GM03348 (cell line): ENCODE results near the gene OBSL1.

Experiments
- DNase-seq: peaks from one replicate; pipeline ENCODE4 v3.0.0; 2012; ENCODE audit warnings: low spot score

Gene OBSL1

DNA sequence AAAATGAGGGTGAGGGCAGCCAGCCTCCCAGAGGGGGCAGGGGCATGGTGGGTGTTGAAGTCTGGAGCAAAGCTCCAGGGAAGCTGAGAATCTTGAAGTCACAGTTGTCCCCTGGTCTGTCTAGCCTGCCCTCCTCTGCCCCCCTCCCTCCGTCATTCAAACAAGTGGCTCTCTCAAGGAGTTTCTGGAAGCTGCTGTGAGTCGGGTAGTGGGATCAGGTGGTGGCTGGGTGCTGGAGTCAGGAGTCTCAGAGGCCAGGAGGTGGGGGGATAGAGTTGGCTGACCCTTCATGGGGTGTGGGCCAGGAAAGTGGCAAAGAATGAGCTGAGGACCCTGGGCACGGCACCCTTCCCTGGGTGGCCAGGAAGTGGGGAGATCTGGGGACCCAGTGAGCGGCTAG, 57.6 kb downstream of the OBSL1 start:
- DNase-seq = no peak

DNA sequence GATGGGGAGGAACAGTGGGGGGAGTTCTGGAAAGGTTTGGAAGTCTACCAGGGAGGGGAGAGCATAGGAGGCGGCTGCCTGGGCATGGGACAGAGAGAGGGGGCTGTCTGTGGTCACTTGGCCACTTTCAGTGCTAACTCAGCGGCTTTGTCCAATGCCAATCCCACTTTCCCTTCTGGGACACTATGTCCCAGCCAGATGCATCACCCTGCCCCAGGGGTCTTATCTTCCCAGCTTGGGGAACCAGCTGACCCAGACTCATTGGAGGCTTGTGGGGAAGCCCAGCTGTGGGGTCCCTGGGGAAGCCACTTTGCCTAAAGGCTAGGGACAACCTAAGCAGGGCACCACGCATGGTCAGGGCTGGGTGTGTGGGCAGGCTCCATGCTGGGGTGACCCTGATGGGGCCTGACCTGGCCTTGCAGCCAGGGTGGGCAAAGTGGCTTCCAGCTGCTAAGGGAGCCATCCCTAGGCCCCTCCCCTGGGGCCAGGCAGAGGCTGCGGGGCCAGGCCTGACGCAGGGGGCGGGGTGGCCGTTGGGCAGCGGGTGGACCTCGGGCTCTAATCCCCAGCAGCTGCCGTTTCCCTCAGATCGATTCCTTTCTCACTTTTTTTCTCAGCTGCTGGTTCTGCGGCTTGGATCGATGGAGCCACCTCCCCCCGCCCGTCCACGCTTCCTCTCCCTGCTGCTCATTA, 58.7 kb downstream of the OBSL1 start:
- DNase-seq = no peak

DNA sequence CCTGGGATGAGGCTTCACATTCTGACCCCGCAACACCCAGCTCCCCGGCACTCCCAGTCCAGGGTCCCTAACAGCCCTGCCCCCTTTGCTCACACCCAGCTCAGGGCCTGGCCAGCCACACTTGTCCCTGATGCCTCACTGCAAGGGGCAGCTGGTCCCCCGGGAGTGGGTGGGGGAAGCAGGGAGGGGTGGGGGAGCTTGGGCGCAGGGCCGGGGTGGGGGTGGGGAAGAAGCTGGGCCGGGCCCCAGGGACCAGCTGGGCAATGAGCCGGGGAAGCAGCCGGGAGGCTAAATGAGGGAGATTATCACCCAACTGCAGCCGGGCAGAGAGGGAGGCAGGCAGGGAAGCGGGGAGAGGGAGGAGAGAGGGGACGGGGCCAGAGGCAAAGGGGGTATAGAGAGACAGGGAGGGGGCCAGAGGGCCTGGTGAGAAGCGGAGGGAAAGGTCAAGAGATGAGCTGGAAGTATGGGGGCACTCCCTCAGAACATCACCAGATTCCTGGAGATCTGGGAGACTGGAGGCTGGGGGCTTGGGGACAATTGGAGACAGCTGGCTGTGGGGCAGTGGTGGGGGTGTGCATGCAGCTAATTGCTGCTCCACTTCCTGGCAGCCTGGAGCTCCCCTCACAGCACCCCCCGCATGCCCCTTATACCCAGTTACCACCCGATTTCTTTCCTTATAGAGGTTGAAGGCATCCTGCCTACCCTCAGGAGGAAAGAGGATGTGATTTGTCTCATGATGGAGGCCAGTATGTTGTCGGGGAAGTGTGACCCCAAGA, 59.6 kb downstream of the OBSL1 start:
- DNase-seq = peak; percentile 43

DNA sequence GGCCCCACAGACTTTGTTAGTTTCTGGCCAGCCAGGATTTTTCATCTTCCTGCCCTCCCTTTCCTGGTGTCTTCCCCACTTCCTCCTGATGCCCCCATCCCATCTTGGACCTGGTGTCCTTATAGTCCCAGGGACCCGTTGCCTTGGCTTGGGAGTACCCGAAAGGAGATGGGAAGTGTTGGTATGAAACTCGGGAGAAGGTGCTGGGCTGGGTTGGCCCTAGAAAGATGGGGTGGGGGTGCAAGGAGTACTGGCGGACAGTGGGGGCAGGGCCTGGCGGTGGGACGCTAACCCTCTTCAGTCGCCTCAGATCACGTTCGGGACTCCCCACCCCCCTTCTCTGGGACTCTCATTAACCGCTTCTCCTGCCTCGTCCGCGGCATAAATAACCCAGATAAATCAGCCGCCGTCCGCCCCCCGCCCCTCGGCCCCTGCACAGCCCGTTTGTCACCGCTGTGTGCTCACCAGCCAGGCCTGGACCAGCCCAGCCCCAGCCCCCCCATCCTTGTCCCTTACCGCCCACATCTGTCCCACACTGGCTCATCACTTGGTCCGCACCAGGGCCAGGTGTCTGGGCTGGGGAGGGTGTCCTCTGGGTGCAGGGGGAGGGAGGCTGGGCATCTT, 60.7 kb downstream of the OBSL1 start:
- no peak for DNase-seq

DNA sequence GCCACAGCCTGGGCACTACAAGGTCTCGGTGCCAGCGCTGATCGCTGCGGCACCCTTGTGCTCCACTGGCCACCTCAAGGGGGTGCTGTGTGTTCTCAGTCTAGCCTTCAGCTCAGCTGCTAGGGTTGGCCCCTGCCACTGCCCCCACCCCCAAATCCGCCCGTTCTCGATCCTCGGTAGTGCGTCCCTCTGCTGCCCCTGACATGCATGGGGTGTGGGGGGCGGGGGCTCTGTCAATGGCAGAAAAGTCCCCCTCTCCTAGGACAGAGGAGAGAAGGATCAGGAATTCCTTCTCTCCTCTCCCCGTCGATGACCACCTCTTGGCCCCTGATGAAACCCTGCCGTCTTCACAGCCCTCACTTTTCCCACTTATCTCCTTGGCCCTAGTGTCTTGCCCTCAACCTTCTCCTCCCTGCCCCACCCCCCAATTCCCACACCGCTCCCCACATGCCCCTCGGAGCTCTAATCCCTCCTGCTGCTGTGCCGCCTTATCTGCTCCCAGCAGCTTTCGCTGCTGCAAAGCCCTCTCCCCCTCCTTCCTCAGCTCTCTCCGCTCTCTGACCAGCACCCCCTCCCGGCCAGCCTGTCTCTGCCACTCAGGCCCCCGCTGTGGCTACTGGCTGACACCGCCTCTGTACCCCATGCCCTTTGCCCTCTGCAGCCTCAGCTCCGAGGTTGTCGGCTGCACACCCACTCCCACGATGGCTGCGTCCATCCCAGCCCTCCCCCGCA, 61.4 kb downstream of the OBSL1 start:
- peak; percentile 81 for DNase-seq

DNA sequence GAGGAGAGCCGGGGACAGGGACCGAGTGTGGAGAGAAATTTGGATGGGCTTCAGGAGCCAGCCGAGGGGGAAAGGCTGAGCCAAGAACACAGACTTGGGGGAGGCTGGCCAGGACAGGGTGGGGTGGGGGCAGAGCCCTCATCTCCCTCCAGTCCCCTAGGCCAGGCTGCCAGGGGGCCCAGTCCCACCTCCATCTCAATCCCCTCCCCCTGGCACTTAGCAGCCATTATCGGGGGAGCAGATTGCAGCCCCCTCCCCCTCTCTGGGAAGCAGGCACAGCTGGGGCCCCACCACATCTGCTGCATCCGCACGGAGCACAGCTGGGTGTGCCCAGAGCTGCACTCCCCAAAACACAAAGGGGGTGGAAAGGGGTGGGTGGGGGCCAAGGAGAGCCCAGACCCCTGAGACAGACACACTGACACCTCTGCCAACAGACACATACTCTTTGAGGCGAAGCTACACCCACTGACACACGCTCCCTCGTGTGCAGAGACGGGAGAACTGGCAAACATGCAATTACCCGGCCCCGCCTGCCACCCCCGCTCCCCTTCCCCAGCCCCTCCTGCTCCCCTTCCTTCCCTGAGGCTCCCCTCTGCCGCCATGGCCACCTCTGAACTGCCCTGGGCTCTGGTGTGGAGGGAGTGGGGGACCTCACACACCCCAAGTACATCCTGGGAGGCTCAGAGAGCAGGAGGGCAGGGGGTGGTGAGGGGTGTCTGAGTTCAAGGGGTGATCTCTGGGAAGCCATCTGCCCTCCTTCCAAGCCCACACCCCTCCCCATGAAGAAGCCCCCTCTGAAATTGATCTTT, 62.2 kb downstream of the OBSL1 start:
- DNase-seq = peak; percentile 29

DNA sequence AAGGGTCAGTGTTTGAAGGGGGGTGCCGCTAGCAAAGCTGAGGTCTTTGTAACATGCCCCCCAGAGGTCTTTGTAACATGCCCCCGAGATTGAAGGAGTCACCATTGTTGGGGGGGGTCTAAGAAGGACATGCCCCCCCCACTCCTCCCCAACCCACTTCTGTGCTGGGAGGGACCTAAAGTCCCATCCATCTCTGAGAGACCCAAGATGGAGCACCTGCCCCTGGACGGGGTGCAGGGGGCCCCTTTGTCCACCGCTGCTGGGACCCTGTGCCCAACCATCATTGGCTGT, 63.0 kb downstream of the OBSL1 start:
- DNase-seq = no peak

DNA sequence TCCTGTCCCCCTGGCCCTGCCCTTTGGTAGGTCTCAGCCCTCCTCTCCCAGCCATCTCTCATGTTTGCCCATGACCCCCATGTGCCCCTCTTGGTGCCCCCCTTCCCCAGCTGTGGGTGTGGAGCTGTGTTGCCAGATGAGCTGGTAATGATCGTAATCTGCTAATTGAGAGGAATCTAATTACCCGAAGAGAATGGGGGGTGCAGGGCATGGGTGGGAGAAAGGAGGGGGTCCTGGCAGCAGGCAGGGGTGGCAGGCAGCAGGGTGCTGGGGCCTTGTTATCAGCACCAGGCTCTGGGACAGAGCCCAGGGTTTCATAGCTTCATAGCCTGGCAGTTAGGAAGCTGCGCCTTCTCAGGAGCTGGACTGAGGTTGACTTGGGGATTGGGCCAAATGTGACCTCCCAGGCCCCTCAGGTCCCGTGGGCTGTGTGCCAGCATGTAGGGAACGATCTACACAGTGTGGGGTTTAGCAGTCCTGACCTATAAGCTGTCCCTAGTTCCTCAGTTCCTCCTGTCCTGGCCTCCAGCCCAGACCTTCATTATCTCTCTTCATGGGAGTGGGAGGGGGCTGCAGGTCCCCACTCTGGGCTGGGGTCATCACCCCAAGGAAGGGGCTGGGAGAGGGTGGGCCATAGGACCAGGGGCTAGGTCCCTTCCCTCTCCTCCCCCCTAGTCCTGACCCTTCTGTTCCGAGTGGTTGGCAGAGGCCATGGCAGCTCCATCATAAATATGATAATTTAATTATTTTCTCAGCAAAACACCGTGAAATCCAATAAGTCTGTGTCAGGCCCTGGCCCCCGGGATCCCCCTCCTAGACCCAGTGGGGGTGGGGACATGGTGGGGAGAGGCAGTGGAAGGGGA, 63.5 kb downstream of the OBSL1 start:
- no peak for DNase-seq

DNA sequence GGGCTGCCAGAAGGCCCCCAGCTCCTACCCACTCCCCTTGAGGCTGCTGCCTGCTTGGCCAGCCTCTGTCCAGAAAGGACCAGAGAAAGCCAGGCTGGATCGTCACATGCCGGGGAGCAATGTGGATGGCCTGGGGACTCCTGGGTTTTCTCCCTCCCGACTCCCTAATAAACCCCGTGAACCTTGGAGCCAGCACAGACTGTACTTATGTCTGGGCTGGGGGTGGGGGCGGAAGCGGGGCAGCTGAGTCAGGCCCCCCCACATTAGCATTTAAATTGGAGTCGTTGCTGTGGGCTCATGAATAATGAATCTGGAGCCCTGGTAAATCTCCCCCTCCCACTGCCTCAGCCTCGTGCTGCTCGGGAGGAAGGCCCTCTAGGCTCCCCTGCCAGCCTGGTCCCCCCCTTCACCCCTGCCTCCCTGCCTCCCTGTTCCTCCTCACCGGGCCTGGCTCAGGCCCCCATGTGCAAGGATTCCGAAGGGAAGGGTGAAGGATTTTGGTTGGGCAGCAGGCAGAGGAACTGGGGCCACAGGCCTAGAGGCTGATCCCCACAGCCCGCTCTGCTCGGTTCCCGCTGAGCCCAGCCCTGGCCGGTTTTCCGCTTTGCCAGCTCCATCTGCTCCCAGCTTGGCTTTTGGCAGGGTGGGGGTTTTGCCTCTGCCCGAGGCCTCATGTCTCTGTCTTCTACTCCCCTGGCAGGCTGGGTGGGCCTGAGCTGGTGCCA, 64.4 kb downstream of the OBSL1 start:
- DNase-seq = no peak

DNA sequence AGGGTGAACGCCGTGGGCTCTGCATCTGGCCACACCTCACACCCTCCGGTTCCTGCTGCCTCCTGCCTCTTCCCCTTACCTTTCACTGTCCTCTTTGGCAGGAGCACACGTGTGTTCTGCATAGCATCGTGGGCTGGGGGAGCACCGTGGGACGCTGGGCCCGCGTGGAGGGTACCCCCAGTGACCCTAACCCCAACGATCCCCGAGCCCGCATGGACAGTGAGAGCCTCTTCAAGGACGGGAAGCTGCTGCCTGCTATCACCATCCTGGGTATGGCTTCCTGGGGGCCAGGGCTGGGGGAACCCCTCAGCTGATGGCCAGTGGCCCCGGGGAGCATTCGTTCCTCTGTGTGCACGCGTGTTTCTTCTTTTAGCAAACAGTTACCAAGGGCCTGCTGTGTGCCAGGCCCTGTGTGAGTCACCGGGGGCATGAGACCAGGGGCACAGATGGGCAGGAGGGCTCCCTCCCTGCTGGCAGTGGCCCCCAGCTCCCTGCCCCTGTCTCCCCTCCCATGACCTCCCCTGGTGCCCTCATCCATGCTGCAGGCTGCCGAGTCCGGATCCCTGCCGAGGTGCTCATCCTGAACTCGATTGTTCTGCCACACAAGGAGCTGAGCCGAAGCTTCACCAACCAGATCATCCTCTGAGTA, 65.1 kb downstream of the OBSL1 start:
- no peak for DNase-seq

DNA sequence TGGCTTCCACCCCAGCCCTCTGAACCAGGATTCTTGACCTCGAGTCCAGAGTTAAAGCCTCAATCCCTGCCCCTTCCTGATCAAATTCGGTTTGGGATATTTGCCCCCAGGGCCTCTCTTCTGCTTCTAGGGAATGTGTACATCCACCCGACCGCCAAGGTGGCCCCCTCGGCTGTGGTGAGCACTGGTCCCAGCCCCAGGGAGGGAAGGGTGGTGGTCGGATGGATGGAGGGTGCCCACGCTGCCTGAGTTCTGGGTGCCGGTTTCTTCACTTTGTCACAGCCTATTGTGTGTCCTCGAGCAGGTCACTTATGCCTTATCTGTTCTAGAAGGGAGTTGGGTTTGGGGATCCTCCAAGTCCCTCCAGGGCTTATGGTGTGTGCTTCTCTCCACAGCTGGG, 65.8 kb downstream of the OBSL1 start:
- no peak for DNase-seq

DNA sequence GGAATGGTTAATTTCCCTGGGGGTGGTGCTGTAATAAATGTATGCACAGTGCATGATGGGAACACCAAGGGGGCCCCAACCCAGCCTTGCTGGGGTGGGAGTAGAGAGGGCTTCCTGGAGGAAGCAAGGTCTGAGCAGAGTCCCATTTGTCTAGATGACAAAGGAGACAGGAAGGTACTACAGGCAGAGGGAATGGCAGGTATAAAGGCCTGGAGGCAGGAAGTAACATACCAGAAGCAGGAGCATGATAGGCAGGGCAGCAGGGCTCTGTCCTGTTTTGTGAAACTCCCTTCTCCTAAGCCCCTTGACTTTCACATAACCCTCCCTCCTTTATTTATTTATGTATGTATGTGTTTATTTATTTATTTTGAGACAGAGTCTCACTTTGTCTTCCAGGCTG, 68.7 kb downstream of the OBSL1 start:
- no peak for DNase-seq

DNA sequence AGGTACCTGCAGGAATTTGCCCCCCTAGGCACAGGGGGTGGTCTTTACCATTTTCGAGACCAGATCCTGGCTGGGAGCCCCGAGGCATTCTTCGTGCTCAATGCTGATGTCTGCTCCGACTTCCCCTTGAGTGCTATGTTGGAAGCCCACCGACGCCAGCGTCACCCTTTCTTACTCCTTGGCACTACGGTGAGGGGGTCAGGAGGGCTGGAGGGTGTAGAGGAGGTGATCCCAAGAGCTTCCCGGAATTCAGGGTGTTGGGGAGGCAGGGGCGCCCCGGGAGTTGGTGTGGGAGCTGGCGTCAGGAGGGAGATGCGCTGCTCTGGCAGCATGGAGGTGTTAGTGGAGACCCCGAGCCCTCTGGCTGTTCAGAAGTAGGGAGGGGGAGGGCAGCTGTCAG, 69.5 kb downstream of the OBSL1 start:
- no peak for DNase-seq
